KMS-11 (cell line): ENCODE measurements around the gene FANCC.

Experiments
- H2AFZ ChIP-seq: fragments of 200-600 bp; sonication (generic); 2 replicates; pipeline ENCODE4 v1.6.1; 2016; ENCODE audit warnings: antibody characterized with exemption, mixed run types, low read depth
- H3K27ac ChIP-seq: fragments of 200-600 bp; sonication (generic); 2 replicates; pipeline ENCODE4 v1.6.1; 2016; ENCODE audit warnings: mild to moderate bottlenecking, mixed run types
- H3K27me3 ChIP-seq: fragments of 200-600 bp; sonication (generic); 2 replicates; pipeline ENCODE4 v1.6.1; 2017; ENCODE audit warnings: mild to moderate bottlenecking, low read depth, mixed run types, moderate library complexity; ENCODE audit not compliant: insufficient read depth
- H3K36me3 ChIP-seq: fragments of 200-600 bp; sonication (generic); 2 replicates; pipeline ENCODE4 v1.6.1; 2017; ENCODE audit warnings: mild to moderate bottlenecking, mixed run types; ENCODE audit not compliant: insufficient read depth
- H3K4me1 ChIP-seq: fragments of 200-600 bp; sonication (generic); 2 replicates; pipeline ENCODE4 v1.6.1; 2016; ENCODE audit warnings: mild to moderate bottlenecking, low read depth, mixed run types; ENCODE audit not compliant: poor library complexity, severe bottlenecking
- H3K4me2 ChIP-seq: fragments of 200-600 bp; sonication (generic); 2 replicates; pipeline ENCODE4 v1.7.0; 2016; ENCODE audit warnings: mild to moderate bottlenecking, mixed run types
- H3K4me3 ChIP-seq: fragments of 200-600 bp; sonication (generic); IDR thresholded peaks from 2 replicates; pipeline ENCODE4 v1.6.1; 2017; ENCODE audit warnings: low read depth, low read length, mixed read lengths; ENCODE audit not compliant: insufficient read depth
- H3K79me2 ChIP-seq: fragments of 200-600 bp; sonication (generic); 2 replicates; pipeline ENCODE4 v1.6.1; 2016; ENCODE audit warnings: low read depth, mixed run types; ENCODE audit not compliant: insufficient read depth
- H3K9ac ChIP-seq: fragments of 200-600 bp; sonication (generic); 2 replicates; pipeline ENCODE4 v1.6.1; 2016; ENCODE audit warnings: mild to moderate bottlenecking, mixed run types
- H4K20me1 ChIP-seq: fragments of 200-600 bp; sonication (generic); 2 replicates; pipeline ENCODE4 v1.6.1; 2016; ENCODE audit warnings: mild to moderate bottlenecking, mixed run types; ENCODE audit not compliant: insufficient read depth
- TF ChIP-seq, protein P1 (sequence below): fragments of 200-600 bp; sonication (generic); conservative IDR thresholded peaks from 2 replicates; pipeline ENCODE4 v1.6.1; 2017; ENCODE audit warnings: low read depth, mild to moderate bottlenecking, antibody characterized with exemption, low read length, moderate library complexity, mixed read lengths

The FANCC gene

DNA sequence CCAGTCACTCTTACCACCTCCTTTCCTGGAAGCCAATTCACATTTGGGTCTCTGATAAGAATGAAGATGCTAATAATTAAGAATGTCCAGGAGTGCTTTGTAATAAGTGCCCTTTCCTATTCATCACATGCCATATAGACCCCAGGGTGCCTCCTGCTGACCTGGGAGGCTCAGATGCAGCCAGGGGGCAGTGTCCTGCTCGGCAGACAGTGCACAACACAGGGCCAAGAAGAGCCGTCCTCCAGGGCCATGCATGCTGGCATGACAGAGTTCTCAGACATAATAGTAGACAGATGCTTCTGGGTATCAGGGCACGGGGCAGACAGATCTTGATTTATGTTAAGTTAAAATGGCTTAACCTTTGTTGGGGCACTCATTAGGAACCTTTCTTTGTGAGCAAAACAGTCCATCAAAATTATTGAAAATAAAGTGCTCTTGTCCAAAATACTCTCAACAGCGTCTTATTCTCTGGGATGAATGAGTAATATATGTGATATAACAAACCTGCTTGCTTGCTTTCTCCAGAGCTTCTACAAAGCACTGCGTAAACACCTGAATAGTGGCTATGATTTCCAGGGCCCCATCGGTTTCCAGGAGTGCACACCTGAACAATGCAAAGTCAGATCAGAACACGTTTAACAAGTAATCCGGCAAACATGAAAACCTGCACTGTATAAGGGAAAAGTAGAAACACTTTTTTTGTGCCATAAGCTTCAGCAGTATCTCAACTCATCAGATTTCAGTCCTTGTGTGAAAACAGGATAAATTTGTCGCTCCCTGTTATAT lies 192.7 kb downstream of the FANCC start:
- TF ChIP-seq, protein P1, sequence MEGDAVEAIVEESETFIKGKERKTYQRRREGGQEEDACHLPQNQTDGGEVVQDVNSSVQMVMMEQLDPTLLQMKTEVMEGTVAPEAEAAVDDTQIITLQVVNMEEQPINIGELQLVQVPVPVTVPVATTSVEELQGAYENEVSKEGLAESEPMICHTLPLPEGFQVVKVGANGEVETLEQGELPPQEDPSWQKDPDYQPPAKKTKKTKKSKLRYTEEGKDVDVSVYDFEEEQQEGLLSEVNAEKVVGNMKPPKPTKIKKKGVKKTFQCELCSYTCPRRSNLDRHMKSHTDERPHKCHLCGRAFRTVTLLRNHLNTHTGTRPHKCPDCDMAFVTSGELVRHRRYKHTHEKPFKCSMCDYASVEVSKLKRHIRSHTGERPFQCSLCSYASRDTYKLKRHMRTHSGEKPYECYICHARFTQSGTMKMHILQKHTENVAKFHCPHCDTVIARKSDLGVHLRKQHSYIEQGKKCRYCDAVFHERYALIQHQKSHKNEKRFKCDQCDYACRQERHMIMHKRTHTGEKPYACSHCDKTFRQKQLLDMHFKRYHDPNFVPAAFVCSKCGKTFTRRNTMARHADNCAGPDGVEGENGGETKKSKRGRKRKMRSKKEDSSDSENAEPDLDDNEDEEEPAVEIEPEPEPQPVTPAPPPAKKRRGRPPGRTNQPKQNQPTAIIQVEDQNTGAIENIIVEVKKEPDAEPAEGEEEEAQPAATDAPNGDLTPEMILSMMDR, result no peak
- no peak overlapping the region for H3K4me3 ChIP-seq
- no peaks in the 10 kb centered on the region for H3K36me3 ChIP-seq
- H3K4me2 ChIP-seq, result no peak overlapping the region
- no peaks in the 10 kb centered on the region for H3K79me2 ChIP-seq
- H2AFZ ChIP-seq, result no peak overlapping the region
- no peaks in the 10 kb centered on the region for H3K4me1 ChIP-seq
- H3K27me3 ChIP-seq, result no peaks in the 10 kb centered on the region
- H3K9ac ChIP-seq, result no peak overlapping the region
- no peak overlapping the region for H3K27ac ChIP-seq
- H4K20me1 ChIP-seq, result no peaks in the 10 kb centered on the region

DNA sequence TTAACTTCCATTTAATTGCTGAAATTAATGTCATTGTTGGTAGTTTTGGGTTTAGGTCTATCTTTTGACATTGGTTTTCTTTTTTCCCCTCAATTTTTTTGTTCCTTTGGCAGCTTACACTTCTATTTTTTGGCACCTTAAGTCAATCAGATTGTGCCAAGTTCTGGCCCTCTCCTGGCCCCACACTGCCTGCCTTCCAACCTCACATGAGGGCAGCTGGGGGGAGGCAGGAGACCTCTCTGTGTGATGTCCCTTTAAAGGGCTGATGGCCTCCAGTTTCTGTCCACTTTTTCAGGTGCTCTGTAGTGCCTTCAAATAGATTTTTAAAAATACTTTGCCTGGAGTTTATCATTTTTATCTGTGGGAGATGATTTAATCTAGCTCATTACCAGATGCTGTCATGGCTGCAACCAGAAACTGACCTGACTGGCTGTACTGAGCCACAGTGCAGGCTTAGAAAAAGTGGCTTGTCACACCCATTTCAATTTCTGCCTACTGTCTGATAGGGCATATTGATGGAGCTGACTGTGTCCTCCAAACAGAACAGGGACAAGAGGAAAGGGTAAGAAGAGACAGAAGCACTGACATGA lies 196.6 kb downstream of the FANCC start:
- no peaks in the 10 kb centered on the region for H4K20me1 ChIP-seq
- TF ChIP-seq, protein P1, result no peak
- H2AFZ ChIP-seq, result no peak overlapping the region
- no peak overlapping the region for H3K4me3 ChIP-seq
- H3K27me3 ChIP-seq, result no peaks in the 10 kb centered on the region
- H3K4me2 ChIP-seq, result no peak overlapping the region
- H3K4me1 ChIP-seq, result no peaks in the 10 kb centered on the region
- no peaks in the 10 kb centered on the region for H3K36me3 ChIP-seq
- no peak overlapping the region for H3K9ac ChIP-seq
- no peaks in the 10 kb centered on the region for H3K79me2 ChIP-seq
- no peak overlapping the region for H3K27ac ChIP-seq

DNA sequence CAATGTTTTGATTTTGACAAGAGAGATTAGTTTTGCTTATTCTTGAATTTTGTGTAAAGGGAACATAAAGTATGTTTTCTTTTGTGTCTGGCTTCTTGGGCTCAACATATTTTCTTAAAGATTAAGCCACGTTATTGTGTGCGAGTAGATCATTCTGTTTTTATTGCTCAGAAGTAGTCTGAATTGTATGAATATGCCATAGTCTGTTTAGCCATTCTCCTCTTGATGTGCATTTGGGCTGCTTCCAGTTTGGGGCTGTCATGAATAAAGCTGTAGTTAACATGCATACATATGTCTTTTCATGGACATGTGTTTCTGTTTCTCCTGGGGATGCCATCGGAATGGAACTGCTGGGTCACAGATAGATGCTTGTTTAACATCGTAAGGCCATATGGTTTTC lies 198.9 kb downstream of the FANCC start:
- H3K27ac ChIP-seq, result no peak overlapping the region
- no peaks in the 10 kb centered on the region for H4K20me1 ChIP-seq
- H3K9ac ChIP-seq, result no peak overlapping the region
- no peaks in the 10 kb centered on the region for H3K79me2 ChIP-seq
- H3K27me3 ChIP-seq, result no peaks in the 10 kb centered on the region
- H3K4me1 ChIP-seq, result no peaks in the 10 kb centered on the region
- H3K36me3 ChIP-seq, result no peaks in the 10 kb centered on the region
- H3K4me3 ChIP-seq, result no peak overlapping the region
- H2AFZ ChIP-seq, result no peak overlapping the region
- TF ChIP-seq, protein P1, result no peak
- H3K4me2 ChIP-seq, result no peak overlapping the region

DNA sequence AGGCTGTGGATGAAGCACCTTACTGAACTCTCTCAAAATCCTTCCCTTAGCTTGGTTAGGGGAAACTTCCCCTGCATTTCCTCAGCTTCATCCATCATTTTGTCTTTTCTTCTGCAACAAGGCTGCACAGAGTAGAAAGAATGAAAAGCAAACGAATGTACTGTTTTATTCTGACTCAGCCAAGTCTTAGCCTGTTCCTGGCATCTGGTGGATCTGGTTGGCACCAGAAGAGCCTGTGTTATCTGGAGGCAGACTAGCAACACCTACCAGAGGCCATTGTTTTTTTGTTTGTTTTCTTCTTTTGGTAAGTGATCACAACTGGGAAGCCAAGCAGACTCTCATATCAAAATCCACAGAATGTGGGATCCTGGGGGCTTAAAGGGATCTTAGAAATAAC lies 200.7 kb downstream of the FANCC start:
- Histone ChIP-seq H3K4me1 (no peaks in the 10 kb centered on the region), H3K9ac (no peak overlapping the region), H2AFZ (no peak overlapping the region), H3K4me3 (no peak overlapping the region), H3K4me2 (no peak overlapping the region), H3K27ac (no peak overlapping the region), H3K36me3 (no peaks in the 10 kb centered on the region), H4K20me1 (no peaks in the 10 kb centered on the region), H3K79me2 (no peaks in the 10 kb centered on the region), H3K27me3 (no peaks in the 10 kb centered on the region)
- TF ChIP-seq, protein P1, result no peak
